Stimulated activated CD4-positive, alpha-beta T cell treated with anti-CD3 and anti-CD28 coated beads, Interleukin-2, amount 100 ng/mL, for 24 hours (primary cell): ENCODE measurements around the gene AP3D1.

Experiments used
- DNase-seq, 2 donors: peaks; one replicate each; pipeline ENCODE4 v3.0.0-alpha.2; 2020

Gene AP3D1

DNA sequence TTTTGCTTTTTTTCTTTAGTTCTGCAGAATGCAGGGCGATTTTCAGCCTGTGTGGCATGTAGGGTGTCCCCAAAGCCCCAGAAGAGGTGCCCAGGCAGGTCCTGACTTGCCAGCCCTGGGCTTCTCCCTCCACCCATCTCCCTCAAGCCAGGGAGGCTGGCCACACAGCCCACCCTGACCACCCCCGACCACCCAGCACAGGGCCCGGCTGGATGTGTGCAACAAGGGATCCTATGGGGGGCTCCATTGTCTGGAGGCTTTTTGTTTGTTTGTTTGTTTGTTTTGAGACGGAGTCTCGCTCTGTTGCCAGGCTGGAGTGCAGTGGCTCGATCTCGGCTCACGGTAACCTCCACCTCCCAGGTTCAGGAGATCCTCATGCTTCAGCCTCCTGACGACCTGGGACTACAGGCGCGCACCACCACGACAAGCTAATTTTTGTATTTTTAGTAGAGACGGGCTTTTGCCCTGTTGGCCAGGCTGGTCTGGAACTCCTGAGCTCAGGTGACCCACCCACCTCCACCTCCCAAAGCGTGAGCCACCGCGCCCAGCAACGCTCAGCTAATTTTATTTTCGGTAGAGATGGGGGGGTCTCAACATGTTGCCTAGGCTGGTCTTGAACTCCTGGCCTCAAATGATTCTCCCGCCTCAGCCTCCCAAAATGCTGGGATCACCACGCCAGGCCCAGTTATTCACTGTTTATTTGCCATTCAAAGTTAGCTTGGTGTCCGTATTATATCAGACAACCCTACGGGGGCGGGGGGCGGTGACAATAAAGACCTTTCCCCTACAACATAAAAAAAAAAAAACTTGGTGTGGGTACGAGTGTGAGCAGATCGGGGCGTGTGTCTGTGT lies 92.6 kb downstream of the AP3D1 start:
- no peak for DNase-seq

GRCh38 chr19:2057484-2058469 lies 93.6 kb downstream of the AP3D1 start:
- DNase-seq: no peak

GRCh38 chr19:2056837-2057192 lies 94.6 kb downstream of the AP3D1 start:
- DNase-seq: no peak

DNA sequence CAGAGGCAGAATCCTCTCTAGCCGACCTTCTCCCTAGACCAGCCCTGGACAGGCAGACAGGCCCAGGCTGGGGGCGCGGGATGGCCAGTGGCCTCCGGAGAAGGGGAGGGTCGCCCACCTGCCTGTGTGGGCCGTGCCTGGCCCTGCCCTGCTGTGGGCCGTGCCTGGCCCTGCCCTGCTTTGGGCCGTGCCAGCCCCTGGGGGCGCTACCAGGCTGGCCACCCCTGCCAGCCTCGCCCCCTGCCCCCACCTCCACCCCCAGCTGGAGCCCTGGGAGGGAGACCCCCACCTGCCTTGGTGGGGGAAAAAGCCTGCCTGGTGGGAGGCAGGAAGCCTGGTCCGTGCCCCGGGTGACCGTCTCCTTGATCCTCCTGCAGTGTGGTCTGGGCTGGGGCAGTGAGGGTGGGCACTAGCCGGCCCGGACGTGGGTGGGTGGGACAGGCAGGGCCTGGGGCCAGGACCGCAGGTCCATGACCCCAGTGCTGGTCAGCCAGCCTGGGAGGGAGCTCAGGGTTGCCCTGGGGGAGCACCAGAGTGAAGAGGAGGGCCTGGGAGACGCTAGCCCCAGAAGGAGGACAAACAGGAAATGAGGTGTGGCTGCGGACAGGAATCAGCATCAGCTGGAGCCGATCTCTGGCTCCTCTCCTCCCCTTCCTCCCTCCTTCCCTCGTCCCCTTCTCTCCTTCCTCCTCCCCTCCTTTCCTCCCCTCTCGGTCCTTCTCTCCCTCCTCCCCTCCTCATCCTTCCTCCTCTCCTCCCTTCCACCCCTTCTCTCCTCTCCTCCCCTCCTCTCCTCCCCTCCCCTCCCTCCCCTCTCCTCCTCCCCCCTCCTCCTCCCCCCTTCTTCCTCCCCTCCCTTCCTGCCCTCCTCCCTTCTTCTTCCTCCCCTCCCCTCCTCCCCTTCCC lies 95.2 kb downstream of the AP3D1 start:
- DNase-seq: no peak

GRCh38 chr19:2054763-2055162 lies 96.6 kb downstream of the AP3D1 start:
- no peak for DNase-seq

DNA sequence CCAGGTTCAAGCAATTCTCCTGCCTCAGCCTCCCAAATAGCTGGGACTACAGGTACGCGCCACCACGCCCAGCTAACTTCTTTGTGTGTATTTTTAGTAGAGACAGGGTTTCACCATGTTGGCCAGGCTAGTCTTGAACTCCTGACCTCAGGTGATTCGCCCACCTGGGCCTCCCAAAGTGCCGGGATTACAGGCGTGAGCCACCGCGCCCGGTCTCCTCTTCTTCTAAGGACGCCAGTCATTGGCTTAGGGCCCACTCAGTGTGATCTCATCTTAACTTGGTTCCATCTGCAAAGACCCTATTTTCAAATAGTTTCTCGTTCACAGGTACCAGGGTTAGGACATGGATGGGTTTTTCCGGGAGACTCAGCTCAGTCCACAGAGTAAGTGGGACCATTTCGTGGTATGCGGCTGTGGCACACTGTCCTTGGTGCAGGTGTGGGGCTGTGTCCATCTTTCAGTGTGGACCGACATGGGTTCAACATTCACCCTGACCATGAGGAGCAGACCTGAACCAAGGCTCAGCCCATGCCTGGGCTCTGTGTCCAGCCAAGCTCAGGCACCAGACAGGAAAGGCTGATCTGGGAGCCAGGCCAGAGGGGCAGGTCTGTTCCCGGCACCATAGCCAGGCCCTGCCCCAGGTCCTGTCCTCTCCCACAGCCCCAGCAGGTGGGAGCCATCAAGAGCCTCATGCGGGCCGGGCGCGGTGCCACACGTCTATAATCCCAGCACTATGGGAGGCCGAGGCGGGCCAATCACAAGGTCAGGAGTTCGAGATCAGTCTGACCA lies 97.6 kb downstream of the AP3D1 start:
- no peak for DNase-seq

GRCh38 chr19:2051773-2052704 lies 99.3 kb downstream of the AP3D1 start:
- DNase-seq: peak; percentile 43 to 46

- DNase-seq: peak; percentile 96
Measured at GRCh38 chr19:2050991-2051772, 100.2 kb downstream of the AP3D1 start, which contains the start of gene MKNK2. TSS of gene MKNK2 (minus strand) at chr19:2051244. CDS start at chr19:2050851, 393 bp downstream.
